Endothelial cell of umbilical vein (primary cell): ENCODE measurements around the gene FCN2. TPM values are rescaled to one million over a fixed set of nuclear protein-coding genes. Genes with fewer than 3 reads are reported as not detected.

Source experiments
- BruUV-seq: library from RNA; stranded (reverse); fragments of 400-500 nt; replicated peaks from 2 replicates; lab custom pipeline; 2021; lab: Mats Ljungman, UMichigan
- CTCF ChIA-PET: fragments of 300-600, 350-600 bp; sonication (Branson Sonifier 250); formaldehyde crosslinking; loops from one replicate; lab custom pipeline; 2021; ENCODE audit warnings: antibody characterized with exemption, inconsistent platforms; lab: Charles Lee
- POLR2A ChIA-PET: fragments of 300-600, 350-600 bp; sonication (Branson Sonifier 250); formaldehyde crosslinking; loops from one replicate; lab custom pipeline; 2021; ENCODE audit warnings: antibody characterized with exemption, inconsistent platforms; lab: Charles Lee
- DNase-seq: peaks from one replicate; pipeline ENCODE4 v3.0.0-alpha.2; 2011; ENCODE audit warnings: low read depth, low spot score
- FAIRE-seq: peaks from 2 replicates; lab custom pipeline; 2011; peaks lifted over from hg19 to GRCh38; lab: Jason Lieb, UNC
- H2AFZ ChIP-seq: 2 replicates; pipeline ENCODE4 v1.6.0; 2012; ENCODE audit warnings: low read depth, low read length, control low read depth, inconsistent platforms
- H3K27ac ChIP-seq: 2 replicates; pipeline ENCODE4 v1.5.1; 2011; ENCODE audit warnings: low read depth, mild to moderate bottlenecking, control low read depth, low read length, moderate library complexity; ENCODE audit not compliant: insufficient read depth
- H3K27me3 ChIP-seq, 2 experiments: 2 replicates each; pipeline versions ENCODE4 v1.6.0 to v1.6.1; 2011; ENCODE audit warnings: low read length in 2 of 2, mixed read lengths in 1 of 2; ENCODE audit not compliant: control insufficient read depth in 2 of 2, insufficient read depth in 2 of 2
- H3K36me3 ChIP-seq, 2 experiments: 2 replicates in 1 of 2; 3 replicates in 1 of 2; pipeline ENCODE4 v1.5.1; 2011; ENCODE audit warnings: low read length in 2 of 2, mild to moderate bottlenecking in 1 of 2, moderate library complexity in 1 of 2; ENCODE audit not compliant: control insufficient read depth in 2 of 2, insufficient read depth in 2 of 2; ENCODE audit errors: extremely low read depth in 1 of 2
- H3K4me1 ChIP-seq: 3 replicates; pipeline ENCODE4 v1.5.1; 2011; ENCODE audit warnings: mild to moderate bottlenecking, low read length; ENCODE audit not compliant: control insufficient read depth, insufficient read depth; ENCODE audit errors: extremely low read depth
- H3K4me2 ChIP-seq: 2 replicates; pipeline ENCODE4 v1.6.1; 2011; ENCODE audit warnings: low read length, control low read depth, mixed read lengths; ENCODE audit not compliant: insufficient read depth
- H3K4me3 ChIP-seq, 3 experiments: fragments of 200-600 bp in 1 of 3; sonication (generic), shearing (Covaris generic) in 1 of 3; replicated peaks in 1 of 3; 2 replicates each; pipeline ENCODE4 v1.5.1; 2011 to 2016; ENCODE audit warnings: control low read depth in 3 of 3, low read length in 3 of 3, mild to moderate bottlenecking in 2 of 3, inconsistent platforms in 1 of 3, low read depth in 1 of 3, moderate library complexity in 1 of 3; ENCODE audit not compliant: insufficient read depth in 1 of 3
- H3K79me2 ChIP-seq: 2 replicates; pipeline ENCODE4 v1.6.0; 2012; ENCODE audit warnings: low read length, inconsistent platforms; ENCODE audit not compliant: control insufficient read depth, insufficient read depth
- H3K9ac ChIP-seq: replicated peaks from 2 replicates; pipeline ENCODE3; 2011; ENCODE audit warnings: low read length, control low read depth; ENCODE audit not compliant: insufficient read depth; ENCODE audit errors: extremely low read depth
- H3K9me1 ChIP-seq: replicated peaks from 3 replicates; pipeline ENCODE4 v1.6.0; 2011; ENCODE audit warnings: mild to moderate bottlenecking, low read length; ENCODE audit not compliant: control insufficient read depth, insufficient read depth; ENCODE audit errors: extremely low read depth
- H3K9me3 ChIP-seq: replicated peaks from 2 replicates; pipeline ENCODE4 v1.5.1; 2012; ENCODE audit warnings: low read length, inconsistent platforms; ENCODE audit not compliant: control insufficient read depth, insufficient read depth
- H4K20me1 ChIP-seq: replicated peaks from 2 replicates; pipeline ENCODE3; 2011; ENCODE audit warnings: mild to moderate bottlenecking, low read length; ENCODE audit not compliant: control insufficient read depth, insufficient read depth; ENCODE audit errors: extremely low read depth
- EZH2 ChIP-seq: IDR thresholded peaks from 2 replicates; pipeline ENCODE4 v1.6.1; 2012; ENCODE audit warnings: borderline replicate concordance, low read depth, mild to moderate bottlenecking, moderate library complexity, low read length, inconsistent platforms; ENCODE audit not compliant: severe bottlenecking
- FOS ChIP-seq: IDR thresholded peaks from 2 replicates; pipeline ENCODE4 v1.6.1; 2011; ENCODE audit warnings: mild to moderate bottlenecking, low read length, moderate library complexity, borderline replicate concordance; ENCODE audit not compliant: insufficient read depth
- GATA2 ChIP-seq: IDR thresholded peaks from 2 replicates; pipeline ENCODE4 v1.7.0; 2011; ENCODE audit warnings: low read depth, mild to moderate bottlenecking, moderate library complexity, mixed read lengths, low read length; ENCODE audit not compliant: insufficient read length, insufficient read depth
- JUN ChIP-seq: IDR thresholded peaks from 2 replicates; pipeline ENCODE4 v1.6.1; 2011; ENCODE audit warnings: borderline replicate concordance, low read depth; ENCODE audit not compliant: insufficient read length, insufficient read depth
- MYC ChIP-seq: IDR thresholded peaks from one replicate; pipeline ENCODE4 v1.6.1; 2011; ENCODE audit warnings: mild to moderate bottlenecking, low read depth, low read length
- POLR2A ChIP-seq: IDR thresholded peaks from 2 replicates; pipeline ENCODE4 v1.6.1; 2012; ENCODE audit warnings: low read depth, mild to moderate bottlenecking, control low read depth, low read length
- POLR2AphosphoS5 ChIP-seq: IDR thresholded peaks from 2 replicates; pipeline ENCODE4 v1.6.1; 2012; ENCODE audit warnings: low read depth, mild to moderate bottlenecking, control low read depth, low read length, moderate library complexity; ENCODE audit not compliant: insufficient read depth
- dilution Hi-C: fragments of 300-500 bp; cut with MboI; formaldehyde crosslinking; loops from one replicate; pipeline ENCODE4 v1.15.0; 2019; ENCODE audit warnings: low sequenced_read_pairs; ENCODE audit not compliant: extremely low pct_ligation_motif_present
- intact Hi-C: fragments of 100-400 bp; cut with micrococcal nuclease; formaldehyde crosslinking; loops from one replicate; pipeline ENCODE4 v1.10.0; 2022
- polyA plus RNA-seq, 4 experiments: library from polyadenylated mRNA; depleted of rRNA in 3 of 4; stranded (reverse) in 3 of 4; unstranded in 1 of 4; fragments of >200 nt; gene quantifications; 2 replicates each; pipeline versions ENCODE4 v1.2.1 to v1.2.3, GENCODE V29; 2011 to 2012; ENCODE audit warnings: missing spikeins in 1 of 4
- total RNA-seq: library from RNA; stranded (reverse); gene quantifications from 2 replicates; pipeline ENCODE4 v1.2.3, GENCODE V29; 2021
- TF ChIP-seq, protein P1 (sequence below): IDR thresholded peaks from 2 replicates; pipeline ENCODE4 v1.6.1; 2011; ENCODE audit not compliant: insufficient read depth, insufficient read length
- TF ChIP-seq, protein P2 (sequence below), 2 donors: IDR thresholded peaks; 1 replicate in 1 of 2; 2 replicates in 1 of 2; pipeline ENCODE4 v1.5.1; 2011; ENCODE audit warnings: low read length in 2 of 2, mild to moderate bottlenecking in 2 of 2, moderate library complexity in 2 of 2, control low read depth in 1 of 2, inconsistent platforms in 1 of 2, low read depth in 1 of 2; ENCODE audit not compliant: insufficient read depth in 1 of 2; ENCODE audit errors: extremely low read depth in 1 of 2

FCN2 gene
- total and polyA plus RNA-seq, 2 donors (not counting 3 experiments of a cell fraction or from before 2014, with no cell fraction given) = not detected

DNA sequence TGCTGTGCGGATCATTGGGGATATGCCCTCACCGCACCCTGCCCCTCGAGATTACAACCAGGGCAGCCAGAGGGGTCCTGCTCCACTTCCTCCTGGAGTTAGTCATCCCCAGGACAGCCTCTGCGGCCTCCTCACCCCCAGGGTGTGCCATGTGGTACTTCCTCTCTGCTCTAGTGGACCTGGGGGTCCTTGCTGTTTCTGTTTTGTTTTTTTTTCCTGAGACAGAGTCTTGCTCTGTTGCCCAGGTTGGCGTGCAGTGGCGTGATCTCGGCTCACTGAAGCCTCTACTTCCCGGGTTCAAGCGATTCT is 42.3 kb downstream of the FCN2 start:
- dilution Hi-C loops = no loop called here

More for the DNA sequence above, 42.3 kb downstream of the FCN2 start:
- no peak for DNase-seq
- POLR2A ChIA-PET = no interaction called here
- no peak overlapping the region for H2AFZ ChIP-seq
- no peaks in the 10 kb centered on the region for H3K9me1 ChIP-seq
- BruUV-seq = no TSS peak
- H3K4me2 ChIP-seq = no peak overlapping the region
- TF ChIP-seq JUN (no peak), EZH2 (no peak), MYC (no peak), GATA2 (no peak), POLR2AphosphoS5 (no peak), FOS (no peak), POLR2A (no peak)
- TF ChIP-seq, protein P1, sequence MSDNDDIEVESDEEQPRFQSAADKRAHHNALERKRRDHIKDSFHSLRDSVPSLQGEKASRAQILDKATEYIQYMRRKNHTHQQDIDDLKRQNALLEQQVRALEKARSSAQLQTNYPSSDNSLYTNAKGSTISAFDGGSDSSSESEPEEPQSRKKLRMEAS = no peak
- TF ChIP-seq, protein P2, sequence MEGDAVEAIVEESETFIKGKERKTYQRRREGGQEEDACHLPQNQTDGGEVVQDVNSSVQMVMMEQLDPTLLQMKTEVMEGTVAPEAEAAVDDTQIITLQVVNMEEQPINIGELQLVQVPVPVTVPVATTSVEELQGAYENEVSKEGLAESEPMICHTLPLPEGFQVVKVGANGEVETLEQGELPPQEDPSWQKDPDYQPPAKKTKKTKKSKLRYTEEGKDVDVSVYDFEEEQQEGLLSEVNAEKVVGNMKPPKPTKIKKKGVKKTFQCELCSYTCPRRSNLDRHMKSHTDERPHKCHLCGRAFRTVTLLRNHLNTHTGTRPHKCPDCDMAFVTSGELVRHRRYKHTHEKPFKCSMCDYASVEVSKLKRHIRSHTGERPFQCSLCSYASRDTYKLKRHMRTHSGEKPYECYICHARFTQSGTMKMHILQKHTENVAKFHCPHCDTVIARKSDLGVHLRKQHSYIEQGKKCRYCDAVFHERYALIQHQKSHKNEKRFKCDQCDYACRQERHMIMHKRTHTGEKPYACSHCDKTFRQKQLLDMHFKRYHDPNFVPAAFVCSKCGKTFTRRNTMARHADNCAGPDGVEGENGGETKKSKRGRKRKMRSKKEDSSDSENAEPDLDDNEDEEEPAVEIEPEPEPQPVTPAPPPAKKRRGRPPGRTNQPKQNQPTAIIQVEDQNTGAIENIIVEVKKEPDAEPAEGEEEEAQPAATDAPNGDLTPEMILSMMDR (IDR thresholded peaks at IDR 0.05; ENCODE audit: extremely low read depth in 1 of 2, insufficient read depth in 1 of 2, low read depth in 1 of 2, low read length in 2 of 2) = no peak
- intact Hi-C loops = no loop called here
- no peak overlapping the region for H3K27ac ChIP-seq
- no peak for FAIRE-seq
- no peak overlapping the region for H3K9ac ChIP-seq
- H4K20me1 ChIP-seq = no peaks in the 10 kb centered on the region
- H3K9me3 ChIP-seq = no peaks in the 10 kb centered on the region
- H3K4me3 ChIP-seq = no peak overlapping the region
- no peaks in the 10 kb centered on the region for H3K79me2 ChIP-seq
- no peaks in the 10 kb centered on the region for H3K27me3 ChIP-seq
- CTCF ChIA-PET = no interaction called here
- no peaks in the 10 kb centered on the region for H3K36me3 ChIP-seq
- H3K4me1 ChIP-seq = no peaks in the 10 kb centered on the region
